Measurements from ENCODE around the gene ARMC12. TPM values are rescaled to one million over a fixed set of nuclear protein-coding genes. Genes with fewer than 3 reads are reported as not detected.

The ARMC12 gene
- total and polyA plus RNA-seq, 2 of the 13 experiments (the other 11 are each of a cell fraction or from before 2014, with no cell fraction given), result 1.3 TPM; not detected in 1

DNA sequence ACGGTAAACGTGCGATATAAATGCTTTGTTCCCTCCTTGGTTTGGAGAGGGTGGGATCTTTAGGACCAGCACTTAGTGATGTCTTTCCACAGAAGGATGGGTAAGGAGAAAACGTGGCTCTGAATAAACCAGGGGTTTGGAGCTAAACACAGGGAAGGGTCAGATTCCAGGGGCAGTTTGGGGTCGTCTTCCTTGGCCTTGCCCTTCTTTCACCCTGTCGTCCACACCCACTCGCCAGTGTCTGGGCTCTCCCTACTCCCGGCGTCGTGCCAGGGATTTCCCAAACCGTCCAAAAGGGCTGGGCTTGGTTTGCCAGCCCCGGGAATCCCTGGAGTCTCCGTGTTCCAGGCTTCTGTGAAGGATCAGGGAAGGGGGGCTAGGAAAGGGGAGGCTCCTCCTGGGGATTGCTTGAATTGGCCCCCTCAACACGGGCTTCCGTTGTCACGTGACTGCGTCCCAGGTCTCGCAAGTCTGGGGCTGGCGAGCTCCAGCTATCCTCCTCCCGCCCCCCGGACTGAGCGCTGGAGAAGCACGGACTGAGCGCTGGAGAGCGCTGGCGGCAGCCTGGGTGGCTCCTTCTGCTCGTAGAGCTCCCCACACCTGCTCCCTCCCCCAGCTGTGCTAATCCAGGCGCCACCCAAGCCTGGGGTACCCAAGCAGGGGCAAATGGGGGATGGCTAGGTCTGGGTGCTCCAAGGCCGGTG is 9.4 kb upstream of the ARMC12 start (continued):
- TF ChIP-seq POLR2AphosphoS5 (IDR thresholded peaks at IDR 0.05; ENCODE audit: low read depth, low read length), result peak; percentile 46; the same call in 1 of the 2 replicates
- no peak for TF ChIP-seq GTF3A (CRISPR knock-in tag; conservative IDR thresholded peaks at IDR 0.05)
- peak; percentile 52; the same call in 1 of the 2 replicates for TF ChIP-seq TBX2 (CRISPR knock-in tag; IDR thresholded peaks at IDR 0.05; ENCODE audit: borderline replicate concordance)
- TF ChIP-seq ZFP37 (CRISPR knock-in tag; IDR thresholded peaks at IDR 0.05; ENCODE audit: borderline replicate concordance), result no peak
- 0 out of 2 replicates have a peak, but pooled peaks have one; percentile 28 for TF ChIP-seq ZNF782 (CRISPR knock-in tag; IDR thresholded peaks at IDR 0.05; ENCODE audit: borderline replicate concordance)
- no peak for TF ChIP-seq MAZ (IDR thresholded peaks at IDR 0.05; ENCODE audit: borderline replicate concordance, low read depth, low read length)
- peak; percentile 12; the same call in 1 of the 2 replicates for TF ChIP-seq MAZ (CRISPR knock-in tag; IDR thresholded peaks at IDR 0.05; ENCODE audit: low read depth)
- TF ChIP-seq REXO4 (CRISPR knock-in tag; IDR thresholded peaks at IDR 0.05; ENCODE audit: borderline replicate concordance), result no peak
- no peak for TF ChIP-seq CHD2 (IDR thresholded peaks at IDR 0.05; ENCODE audit: low read depth, low read length)
- TF ChIP-seq CENPX (CRISPR knock-in tag; IDR thresholded peaks at IDR 0.05), result no peak
- no peak for TF ChIP-seq FOXA1 (IDR thresholded peaks at IDR 0.05)
- TF ChIP-seq FOXA1 (CRISPR knock-in tag; IDR thresholded peaks at IDR 0.05), result no peak
- TF ChIP-seq PHF5A (CRISPR knock-in tag; IDR thresholded peaks at IDR 0.05; ENCODE audit: low read depth, unreplicated experiment), result no peak
- TF ChIP-seq KMT2A (CRISPR knock-in tag; IDR thresholded peaks at IDR 0.05), result peak; percentile 15; the same call in 1 of the 2 replicates
- TF ChIP-seq NCOA1 (CRISPR knock-in tag; IDR thresholded peaks at IDR 0.05), result 0 out of 2 replicates have a peak, but pooled peaks have one; percentile 20
- TF ChIP-seq PITX1 (CRISPR knock-in tag; IDR thresholded peaks at IDR 0.05), result peak; percentile 43; the same call in 1 of the 2 replicates
- no peak for TF ChIP-seq SRSF9 (IDR thresholded peaks at IDR 0.05; ENCODE audit: borderline replicate concordance, insufficient read depth, low read depth, low read length, poor library complexity, severe bottlenecking)
- TF ChIP-seq DNMT3B (CRISPR knock-in tag; conservative IDR thresholded peaks at IDR 0.05), result no peak
- no peak for TF ChIP-seq ZNF24 (IDR thresholded peaks at IDR 0.05)
- peak; percentile 58; the same call in 1 of the 2 replicates for TF ChIP-seq ZNF33B (CRISPR knock-in tag; IDR thresholded peaks at IDR 0.05)
- no peak for TF ChIP-seq DNMT1 (CRISPR knock-in tag; IDR thresholded peaks at IDR 0.05)
- TF ChIP-seq KDM5A (IDR thresholded peaks at IDR 0.05; ENCODE audit: borderline replicate concordance, low read length), result no peak
- 0 out of 2 replicates have a peak, but pooled peaks have one; percentile 1 for TF ChIP-seq ZNF598 (CRISPR knock-in tag; IDR thresholded peaks at IDR 0.05; ENCODE audit: borderline replicate concordance)
- 0 out of 2 replicates have a peak, but pooled peaks have one; percentile 3 for TF ChIP-seq YEATS2 (CRISPR knock-in tag; IDR thresholded peaks at IDR 0.05; ENCODE audit: borderline replicate concordance)
- TF ChIP-seq ZFP90 (CRISPR knock-in tag; IDR thresholded peaks at IDR 0.05; ENCODE audit: borderline replicate concordance), result peak; percentile 58; the same call in 1 of the 2 replicates
- TF ChIP-seq MBNL3 (CRISPR knock-in tag; conservative IDR thresholded peaks at IDR 0.05), result no peak
- 0 out of 2 replicates have a peak, but pooled peaks have one; percentile 49 for TF ChIP-seq ZNF12 (CRISPR knock-in tag; IDR thresholded peaks at IDR 0.05)
- TF ChIP-seq RBM39 (IDR thresholded peaks at IDR 0.05; ENCODE audit: low read depth, low read length, poor library complexity, severe bottlenecking), result peak; percentile 39
- TF ChIP-seq THAP11 (CRISPR knock-in tag; IDR thresholded peaks at IDR 0.05), result peak; percentile 1; the same call in 1 of the 2 replicates
- TF ChIP-seq ZNF333 (CRISPR knock-in tag; IDR thresholded peaks at IDR 0.05; ENCODE audit: borderline replicate concordance), result peak; percentile 93; the same call in 1 of the 2 replicates
- TF ChIP-seq, protein P1, sequence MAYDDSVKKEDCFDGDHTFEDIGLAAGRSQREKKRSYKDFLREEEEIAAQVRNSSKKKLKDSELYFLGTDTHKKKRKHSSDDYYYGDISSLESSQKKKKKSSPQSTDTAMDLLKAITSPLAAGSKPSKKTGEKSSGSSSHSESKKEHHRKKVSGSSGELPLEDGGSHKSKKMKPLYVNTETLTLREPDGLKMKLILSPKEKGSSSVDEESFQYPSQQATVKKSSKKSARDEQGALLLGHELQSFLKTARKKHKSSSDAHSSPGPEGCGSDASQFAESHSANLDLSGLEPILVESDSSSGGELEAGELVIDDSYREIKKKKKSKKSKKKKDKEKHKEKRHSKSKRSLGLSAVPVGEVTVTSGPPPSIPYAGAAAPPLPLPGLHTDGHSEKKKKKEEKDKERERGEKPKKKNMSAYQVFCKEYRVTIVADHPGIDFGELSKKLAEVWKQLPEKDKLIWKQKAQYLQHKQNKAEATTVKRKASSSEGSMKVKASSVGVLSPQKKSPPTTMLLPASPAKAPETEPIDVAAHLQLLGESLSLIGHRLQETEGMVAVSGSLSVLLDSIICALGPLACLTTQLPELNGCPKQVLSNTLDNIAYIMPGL (CRISPR knock-in tag; IDR thresholded peaks at IDR 0.05; ENCODE audit: borderline replicate concordance in 1 of 2, low read depth in 1 of 2), result peak in 1 of 2 experiments; percentile 84; a peak in 3 of 4 replicates

All from HepG2 (cell line).